Activated gamma-delta T cell treated with anti-CD3 and anti-CD28 coated beads, Interleukin-2, amount 50 U/mL, for 16 hours (primary cell): Measurements from ENCODE around the gene FBXO47.

Source experiments
- DNase-seq: peaks from one replicate; pipeline ENCODE4 v3.0.0-alpha.2; 2020; ENCODE audit warnings: low read depth

FBXO47 gene

GRCh38 chr17:38905375-38905774, 61.8 kb downstream of the FBXO47 start:
- DNase-seq, result no peak

GRCh38 chr17:38904892-38905291, 62.3 kb downstream of the FBXO47 start:
- no peak for DNase-seq

DNA sequence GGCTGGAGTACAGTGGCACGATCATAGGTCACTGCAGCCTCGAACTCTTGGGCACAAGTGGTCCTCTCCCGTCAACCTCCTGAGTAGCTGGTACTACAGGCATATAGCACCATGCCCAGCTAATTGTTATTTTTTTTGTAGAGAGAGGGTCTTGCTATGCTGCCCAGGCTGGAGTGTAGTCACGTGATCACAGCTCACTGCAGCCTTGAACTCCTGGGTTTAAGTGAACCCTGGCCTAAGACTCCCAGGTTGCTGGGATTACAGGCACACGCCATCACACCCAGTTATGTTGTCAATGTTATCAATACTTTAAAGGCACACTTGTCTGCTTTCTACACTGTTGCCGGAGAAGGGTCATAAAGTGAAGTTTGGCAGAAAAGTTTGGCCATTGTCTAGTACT, 63.8 kb downstream of the FBXO47 start:
- DNase-seq, result no peak

GRCh38 chr17:38900978-38901656, 66.1 kb downstream of the FBXO47 start:
- DNase-seq, result peak; percentile 45

DNA sequence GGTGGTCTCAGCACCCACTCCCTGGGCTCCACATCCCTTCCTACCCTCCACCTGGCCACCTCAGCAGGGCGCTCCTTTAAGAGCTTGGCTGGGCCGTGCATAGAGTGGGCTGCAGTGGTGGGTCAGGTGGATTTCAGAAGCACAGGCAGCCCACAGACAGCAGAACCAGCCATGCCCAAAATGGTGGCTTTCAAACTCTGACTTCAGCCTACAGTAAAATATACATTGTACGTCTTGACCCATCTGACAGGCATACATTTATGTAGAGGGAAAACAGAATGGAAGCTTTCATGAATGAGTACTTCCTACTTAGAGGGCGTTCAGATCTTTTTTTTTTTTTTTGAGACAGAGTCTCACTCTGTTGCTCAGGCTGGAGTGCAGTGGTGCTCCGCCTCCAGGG, 67.8 kb downstream of the FBXO47 start:
- no peak for DNase-seq

DNA sequence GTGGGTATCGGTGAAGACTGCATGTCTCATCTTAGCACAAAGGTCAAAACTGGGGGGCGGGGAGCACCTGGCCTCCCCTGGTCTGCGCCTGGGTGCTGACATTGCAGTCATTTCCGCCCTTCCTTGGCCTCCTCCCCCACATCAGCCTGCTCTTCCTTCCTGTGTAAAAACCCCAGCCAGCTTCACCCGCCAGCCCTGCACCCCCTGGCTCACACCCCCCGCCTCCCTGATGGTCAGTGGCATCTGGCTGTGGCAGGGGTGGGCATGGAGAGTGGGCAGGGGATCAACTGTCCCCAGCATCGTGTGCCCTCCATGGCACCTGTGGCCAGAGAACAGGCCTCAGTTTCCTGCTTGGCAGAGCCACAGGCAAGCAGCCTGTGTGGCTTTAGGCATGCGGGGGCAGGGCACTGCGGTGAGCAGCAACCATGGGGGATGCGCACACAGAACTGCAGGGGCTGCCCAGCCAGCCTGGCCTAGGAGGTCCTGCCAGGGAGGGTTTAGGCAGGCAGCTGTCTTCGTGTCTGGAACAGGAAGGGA, 68.3 kb downstream of the FBXO47 start:
- peak; percentile 89 for DNase-seq

DNA sequence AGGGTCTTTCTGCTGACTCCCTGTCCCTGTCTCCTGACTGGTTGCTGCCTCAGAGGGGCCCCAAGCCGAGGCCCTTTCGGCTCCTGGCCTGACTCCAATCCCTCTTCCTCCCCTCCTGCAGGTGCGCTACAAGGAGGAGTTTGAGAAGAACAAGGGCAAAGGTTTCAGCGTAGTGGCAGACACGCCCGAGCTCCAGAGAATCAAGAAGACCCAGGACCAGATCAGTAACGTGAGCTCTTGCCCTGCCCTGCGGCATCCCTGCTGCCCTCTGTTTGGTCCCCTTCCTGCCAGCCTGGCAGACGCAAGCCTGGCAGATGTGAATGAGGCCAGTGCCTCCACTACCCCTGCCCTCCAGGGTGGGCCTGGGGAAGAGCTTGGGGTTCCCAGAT, 68.9 kb downstream of the FBXO47 start:
- DNase-seq, result no peak

- no peak for DNase-seq
Measured at GRCh38 chr17:38897671-38898290, 69.4 kb downstream of the FBXO47 start.

DNA sequence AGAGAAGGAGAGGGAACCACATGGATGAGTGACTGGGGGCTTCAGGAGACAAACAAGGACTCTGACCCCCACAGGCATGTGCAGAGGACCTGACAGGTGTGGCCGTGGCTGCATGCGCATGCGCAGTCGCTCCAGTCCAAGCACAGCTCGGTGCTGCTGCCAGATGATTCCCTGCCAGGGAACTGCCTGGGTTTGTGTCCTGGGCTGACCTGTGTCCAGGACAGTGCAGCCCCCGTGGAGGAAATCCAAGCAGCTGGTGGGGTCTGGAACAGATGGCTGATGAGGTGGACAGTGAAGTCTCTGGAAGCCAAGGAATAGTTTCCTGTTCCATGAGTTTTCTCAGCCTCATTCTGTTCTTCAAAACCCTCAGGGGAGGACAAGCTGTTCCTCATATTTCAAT, 70.0 kb downstream of the FBXO47 start:
- DNase-seq, result no peak

DNA sequence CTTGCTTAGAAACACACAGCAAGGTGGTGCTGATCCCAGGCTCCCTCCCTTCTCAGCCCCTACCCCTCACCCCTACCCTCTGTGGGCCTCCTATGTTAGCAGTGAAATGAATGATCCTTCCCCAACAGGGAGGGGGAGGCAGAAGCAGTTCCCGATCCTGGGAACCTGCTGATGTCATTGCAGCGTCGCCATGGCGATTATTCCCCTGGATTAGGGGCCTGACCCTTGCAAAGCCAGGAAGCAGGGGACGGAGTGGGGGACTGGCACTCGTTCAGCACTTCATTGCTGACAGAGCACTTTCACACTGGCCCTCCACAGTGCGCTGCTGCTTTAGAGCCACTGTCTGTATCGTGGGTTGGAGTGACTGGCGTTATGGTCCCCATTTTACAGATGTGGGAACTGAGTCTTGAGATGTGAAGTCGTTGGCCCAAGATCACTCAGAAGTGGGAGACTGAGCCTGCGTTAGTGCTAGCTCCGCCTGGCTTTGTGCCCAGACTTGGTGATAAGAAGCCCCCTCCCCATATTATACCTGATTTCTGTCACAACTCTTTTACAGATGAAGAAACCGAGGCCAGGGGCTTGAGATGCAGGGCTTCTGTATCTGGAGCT, 70.8 kb downstream of the FBXO47 start:
- no peak for DNase-seq

GRCh38 chr17:38894276-38894675, 72.9 kb downstream of the FBXO47 start:
- no peak for DNase-seq

DNA sequence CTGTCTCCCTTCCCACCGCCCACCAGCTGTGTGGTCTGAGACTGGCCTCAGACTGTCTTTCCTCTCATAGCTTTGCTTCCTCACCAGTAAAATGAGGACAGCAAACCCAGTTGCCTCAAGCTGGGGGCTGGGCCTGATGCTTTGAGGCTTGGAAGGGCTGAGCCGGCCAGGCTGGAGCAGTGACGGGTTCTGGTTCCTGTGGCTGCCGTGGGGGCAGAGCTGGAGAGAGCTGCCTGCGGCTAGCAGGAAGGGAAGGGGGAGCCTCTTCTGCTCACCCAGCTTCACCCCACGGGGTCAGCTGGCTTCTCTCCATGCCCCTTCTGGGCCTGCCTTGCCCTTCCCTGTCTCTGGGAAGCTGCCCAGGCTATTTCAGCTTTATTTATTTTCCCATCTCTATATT, 73.6 kb downstream of the FBXO47 start:
- no peak for DNase-seq

- no peak for DNase-seq
Measured at GRCh38 chr17:38893113-38893512, 74.1 kb downstream of the FBXO47 start.

- DNase-seq, result no peak
Measured at GRCh38 chr17:38892620-38893019, 74.6 kb downstream of the FBXO47 start.

GRCh38 chr17:38892083-38892482, 75.1 kb downstream of the FBXO47 start:
- no peak for DNase-seq

- DNase-seq, result no peak
Measured at GRCh38 chr17:38891441-38891840, 75.8 kb downstream of the FBXO47 start.

DNA sequence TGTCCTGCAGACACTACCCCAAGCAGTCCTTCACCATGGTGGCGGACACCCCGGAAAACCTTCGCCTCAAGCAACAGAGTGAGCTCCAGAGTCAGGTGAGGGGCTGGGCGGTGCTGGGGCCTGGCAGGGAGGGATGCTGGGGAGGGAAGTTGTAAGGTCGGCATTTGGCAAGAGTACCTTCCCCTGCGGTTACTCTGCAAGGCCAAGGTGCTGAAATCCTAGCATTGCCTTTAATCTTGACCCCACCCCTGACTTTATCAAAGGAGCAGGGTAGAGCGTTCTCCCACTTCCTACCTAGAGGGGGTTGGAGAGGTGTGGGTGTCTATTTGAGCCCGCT, 76.8 kb downstream of the FBXO47 start:
- no peak for DNase-seq

GRCh38 chr17:38889745-38890409, 77.3 kb downstream of the FBXO47 start:
- DNase-seq, result no peak

DNA sequence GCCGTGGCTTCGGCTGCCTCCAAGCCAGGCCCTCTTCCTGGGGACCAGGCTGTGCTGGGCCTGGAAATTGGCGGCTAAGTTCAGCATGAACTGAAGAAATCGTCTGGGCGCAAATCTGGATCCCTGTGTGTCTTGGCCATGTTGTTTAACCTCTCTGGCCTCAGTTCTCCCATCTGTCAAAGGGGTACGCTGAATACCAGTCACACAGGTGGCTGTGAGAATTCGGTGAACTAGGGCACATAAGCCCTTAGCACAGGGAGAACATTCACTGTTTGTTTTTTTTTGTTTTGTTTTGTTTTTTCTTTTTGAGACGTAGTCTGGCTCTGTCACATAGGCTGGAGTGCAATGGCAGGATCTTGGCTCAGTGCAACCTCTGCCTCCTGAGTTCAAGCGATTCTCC, 78.4 kb downstream of the FBXO47 start:
- DNase-seq, result no peak

- no peak for DNase-seq
Measured at GRCh38 chr17:38886643-38887010, 80.6 kb downstream of the FBXO47 start.
